GM12878 (cell line): ENCODE data around the gene RECQL5. TPM values are rescaled to one million over a fixed set of nuclear protein-coding genes. Genes with fewer than 3 reads are reported as not detected.
A peak's percentile ranks its signal among the peaks of the same experiment; 100 is the strongest.

Experiments
- CBX3 ChIP-seq: fragments of 200-600 bp; sonication (generic); IDR thresholded peaks from 2 replicates; pipeline ENCODE4 v1.6.1; 2016; ENCODE audit warnings: low read depth, borderline replicate concordance
- DPF2 ChIP-seq: fragments of 450-650 bp; IDR thresholded peaks from 2 replicates; pipeline ENCODE4 v1.6.1; 2017; ENCODE audit warnings: mild to moderate bottlenecking
- ETV6 ChIP-seq, 2 experiments: fragments of 450-650 bp in 1 of 2; IDR thresholded peaks in 1 of 2; conservative IDR thresholded peaks in 1 of 2; 2 replicates each; pipeline ENCODE4 v1.6.1; 2014; ENCODE audit warnings: antibody characterized with exemption in 1 of 2, borderline replicate concordance in 1 of 2, low read depth in 1 of 2, mild to moderate bottlenecking in 1 of 2, moderate library complexity in 1 of 2
- IRF5 ChIP-seq: fragments of 450-650 bp; IDR thresholded peaks from 2 replicates; pipeline ENCODE4 v1.6.1; 2017; ENCODE audit warnings: borderline replicate concordance
- KDM1A ChIP-seq: fragments of 200-600 bp; sonication (generic); IDR thresholded peaks from 2 replicates; pipeline ENCODE4 v1.6.1; 2016; ENCODE audit warnings: borderline replicate concordance
- MXI1 ChIP-seq: fragments of 150-350 bp; IDR thresholded peaks from 2 replicates; pipeline ENCODE4 v1.6.1; 2011; ENCODE audit warnings: low read depth, mild to moderate bottlenecking, inconsistent platforms, low read length, improper control_type of control experiment
- MYB ChIP-seq: fragments of 150-350 bp; IDR thresholded peaks from 2 replicates; pipeline ENCODE4 v1.6.1; 2014; ENCODE audit warnings: mild to moderate bottlenecking, low read depth, low read length, borderline replicate concordance
- MYC ChIP-seq: IDR thresholded peaks from 2 replicates; pipeline ENCODE4 v1.6.1; 2011; ENCODE audit warnings: mild to moderate bottlenecking, low read length, moderate library complexity, inconsistent platforms; ENCODE audit not compliant: insufficient read depth, insufficient replicate concordance, insufficient read length, severe bottlenecking
- NFIC ChIP-seq: IDR thresholded peaks from 2 replicates; pipeline ENCODE4 v1.6.1; 2012; ENCODE audit warnings: low read depth, mild to moderate bottlenecking, inconsistent platforms, low read length, moderate library complexity
- RB1 ChIP-seq: fragments of 450-650 bp; formaldehyde crosslinking; IDR thresholded peaks from 2 replicates; pipeline ENCODE4 v1.6.1; 2017; ENCODE audit warnings: mild to moderate bottlenecking, borderline replicate concordance
- RBBP5 ChIP-seq: fragments of 200-600 bp; sonication (generic); conservative IDR thresholded peaks from 2 replicates; pipeline ENCODE4 v1.6.1; 2016
- RELA ChIP-seq: fragments of 450-650 bp; IDR thresholded peaks from 2 replicates; pipeline ENCODE4 v1.8.0; 2014; ENCODE audit warnings: borderline replicate concordance; ENCODE audit not compliant: partially characterized antibody
- SUPT20H ChIP-seq: IDR thresholded peaks from 2 replicates; pipeline ENCODE4 v1.6.1; 2011; ENCODE audit warnings: low read depth, mild to moderate bottlenecking, low read length, moderate library complexity, borderline replicate concordance; ENCODE audit not compliant: control insufficient read depth
- TCF12 ChIP-seq: IDR thresholded peaks from 2 replicates; pipeline ENCODE4 v1.6.1; 2011; ENCODE audit warnings: low read depth, mild to moderate bottlenecking, low read length
- ZBED1 ChIP-seq: IDR thresholded peaks from 2 replicates; pipeline ENCODE4 v1.6.1; 2016; ENCODE audit warnings: borderline replicate concordance
- ZBTB33 ChIP-seq: fragments of 450-650 bp; IDR thresholded peaks from 2 replicates; pipeline ENCODE4 v1.6.1; 2017; ENCODE audit warnings: mild to moderate bottlenecking
- ZBTB4 ChIP-seq: fragments of 450-650 bp; formaldehyde crosslinking; IDR thresholded peaks from 2 replicates; pipeline ENCODE4 v1.4.0; 2022; ENCODE audit warnings: mild to moderate bottlenecking, moderate library complexity
- ZNF207 ChIP-seq: fragments of 450-650 bp; IDR thresholded peaks from 2 replicates; pipeline ENCODE4 v1.6.1; 2014; ENCODE audit warnings: antibody characterized with exemption, mild to moderate bottlenecking, borderline replicate concordance
- ZNF384 ChIP-seq: IDR thresholded peaks from 2 replicates; pipeline ENCODE4 v1.6.1; 2012; ENCODE audit warnings: low read depth, mild to moderate bottlenecking, low read length, improper control_type of control experiment, borderline replicate concordance
- ZNF687 ChIP-seq: fragments of 450-650 bp; IDR thresholded peaks from 2 replicates; pipeline ENCODE4 v1.6.1; 2017; ENCODE audit warnings: mild to moderate bottlenecking, moderate library complexity
- polyA plus RNA-seq, 11 experiments: library from polyadenylated mRNA; depleted of rRNA in 4 of 11; unstranded in 6 of 11; stranded (reverse) in 5 of 11; fragments of >200 nt; fragmentation: Nextera tagmentation in 4 of 11; fragmentation: Illumina TruSeq in 1 of 11; extraction: Ambion mirVana in 4 of 11; extraction: Trizol in 1 of 11; gene quantifications; 1 replicate in 1 of 11; 2 replicates in 10 of 11; pipeline versions ENCODE4 v1.2.1 to v1.2.3, GENCODE V29; 2011 to 2016; ENCODE audit warnings: inconsistent platforms in 2 of 11, missing spikeins in 2 of 11, low read depth in 1 of 11
- total RNA-seq, 4 experiments: library from RNA; depleted of rRNA in 3 of 4; stranded (reverse); fragments of >200 nt in 3 of 4; fragmentation: Illumina TruSeq in 1 of 4; extraction: Trizol in 1 of 4; gene quantifications; 2 replicates each; pipeline versions ENCODE4 v1.2.1 to v1.2.3, GENCODE V29; 2013 to 2021

RECQL5 gene
- total and polyA plus RNA-seq, 10 of the 15 experiments (the other 5 are each of a cell fraction or from before 2014, with no cell fraction given): 3.6 to 30.6 (median 20.1) TPM

- TF ChIP-seq ZNF687: no peak
- TF ChIP-seq MXI1: no peak
- TF ChIP-seq ZBTB33: no peak
- no peak for TF ChIP-seq ZBTB4
- no peak for TF ChIP-seq RBBP5
- TF ChIP-seq RELA: no peak
- TF ChIP-seq KDM1A: no peak
- TF ChIP-seq ZNF384: peak; percentile 33; the same call in 1 of the 2 replicates
- no peak for TF ChIP-seq MYC
- no peak for TF ChIP-seq ETV6 (conservative IDR thresholded peaks at IDR 0.05 in 1 of 2, IDR thresholded peaks at IDR 0.05 in 1 of 2; ENCODE audit: borderline replicate concordance in 1 of 2, low read depth in 1 of 2)
- TF ChIP-seq ZNF207: no peak
- no peak for TF ChIP-seq CBX3
- TF ChIP-seq RB1: no peak
- peak; percentile 98 for TF ChIP-seq TCF12
- peak; percentile 91 for TF ChIP-seq NFIC
- peak; percentile 93 for TF ChIP-seq ZBED1
- TF ChIP-seq MYB: no peak
- TF ChIP-seq DPF2: no peak
- no peak for TF ChIP-seq IRF5
- TF ChIP-seq SUPT20H: no peak
Measured at GRCh38 chr17:75664099-75664549, 2.8 kb downstream of the RECQL5 start (continued).
